Neural crest cell (in vitro differentiated cells): ENCODE measurements around the gene ELK1. TPM values are rescaled to one million over a fixed set of nuclear protein-coding genes. Genes with fewer than 3 reads are reported as not detected.

Source experiments
- DNase-seq: peaks from one replicate; pipeline ENCODE4 v3.0.0; 2021; ENCODE audit warnings: low read depth, mixed read lengths, low spot score
- H3K27ac Mint-ChIP-seq: one replicate; pipeline ENCODE4 v1.8.0; 2021; ENCODE audit warnings: mild to moderate bottlenecking, mixed read lengths; ENCODE audit not compliant: unreplicated experiment
- H3K27me3 Mint-ChIP-seq: 2 replicates; pipeline ENCODE4 v1.8.0; 2021; ENCODE audit warnings: low read depth, mild to moderate bottlenecking, mixed read lengths
- H3K36me3 Mint-ChIP-seq: 2 replicates; pipeline ENCODE4 v1.8.0; 2021; ENCODE audit warnings: low read depth, mild to moderate bottlenecking, mixed read lengths
- H3K4me1 Mint-ChIP-seq: 2 replicates; pipeline ENCODE4 v1.8.0; 2021; ENCODE audit warnings: mixed read lengths
- H3K4me3 Mint-ChIP-seq: one replicate; pipeline ENCODE4 v1.8.0; 2021; ENCODE audit warnings: mild to moderate bottlenecking, mixed read lengths
- H3K9me3 Mint-ChIP-seq: 2 replicates; pipeline ENCODE4 v1.8.0; 2021; ENCODE audit warnings: mixed read lengths
- CTCF ChIP-seq: fragments of 200-600 bp; sonication (generic); conservative IDR thresholded peaks from 2 replicates; pipeline ENCODE4 v1.5.0; 2021; ENCODE audit warnings: antibody characterized with exemption, mild to moderate bottlenecking
- total RNA-seq: library from RNA; stranded (reverse); gene quantifications from 2 replicates; pipeline ENCODE4 v1.2.1, GENCODE V29; 2021

The ELK1 gene
- total RNA-seq, 1 donor from 2014 or later = 27.4 TPM

GRCh38 chrX:47618923-47619485 is 31.4 kb downstream of the ELK1 start:
- no peaks in the 10 kb centered on the region for H3K9me3 Mint-ChIP-seq
- no peak overlapping the region for H3K27ac Mint-ChIP-seq
- TF ChIP-seq CTCF = no peak
- DNase-seq = no peak
- H3K4me1 Mint-ChIP-seq = peaks cover 9% of the 10 kb centered on the region
- H3K36me3 Mint-ChIP-seq = no peaks in the 10 kb centered on the region
- peak overlapping the region; percentile 58 for H3K4me3 Mint-ChIP-seq
- H3K27me3 Mint-ChIP-seq = peaks cover 49% of the 10 kb centered on the region

GRCh38 chrX:47614618-47615017 is 35.7 kb downstream of the ELK1 start:
- Mint-ChIP-seq H3K36me3 (no peaks in the 10 kb centered on the region), H3K9me3 (peaks cover 6% of the 10 kb centered on the region), H3K4me3 (no peak overlapping the region)

GRCh38 chrX:47613082-47613481 is 37.3 kb downstream of the ELK1 start:
- Mint-ChIP-seq H3K27ac (peak overlapping the region; percentile 43), H3K9me3 (peaks cover 6% of the 10 kb centered on the region), H3K36me3 (no peaks in the 10 kb centered on the region), H3K4me3 (no peak overlapping the region), H3K4me1 (peaks cover 10% of the 10 kb centered on the region), H3K27me3 (peaks cover 10% of the 10 kb centered on the region)
- no peak for DNase-seq
- no peak for TF ChIP-seq CTCF

More at GRCh38 chrX:47614618-47615017, 35.7 kb downstream of the ELK1 start:
- Mint-ChIP-seq H3K27me3 (peaks cover 17% of the 10 kb centered on the region), H3K4me1 (no peaks in the 10 kb centered on the region), H3K27ac (no peak overlapping the region)
- TF ChIP-seq CTCF = no peak
- no peak for DNase-seq

- Mint-ChIP-seq H3K4me3 (no peak overlapping the region), H3K9me3 (peaks cover 6% of the 10 kb centered on the region), H3K36me3 (no peaks in the 10 kb centered on the region), H3K27ac (no peak overlapping the region), H3K4me1 (peaks cover 11% of the 10 kb centered on the region), H3K27me3 (peaks cover 3% of the 10 kb centered on the region)
- DNase-seq = no peak
- TF ChIP-seq CTCF = no peak
These were observed 37.9 kb downstream of the ELK1 start for GRCh38 chrX:47612418-47612817.

- Mint-ChIP-seq H3K4me3 (no peak overlapping the region), H3K36me3 (no peaks in the 10 kb centered on the region), H3K27me3 (peaks cover 2% of the 10 kb centered on the region), H3K9me3 (peaks cover 6% of the 10 kb centered on the region), H3K27ac (no peak overlapping the region), H3K4me1 (peaks cover 11% of the 10 kb centered on the region)
- no peak for DNase-seq
- no peak for TF ChIP-seq CTCF
These were observed 38.4 kb downstream of the ELK1 start for GRCh38 chrX:47611926-47612325.

- TF ChIP-seq CTCF = no peak
- peaks cover 6% of the 10 kb centered on the region for H3K9me3 Mint-ChIP-seq
- H3K4me1 Mint-ChIP-seq = peaks cover 11% of the 10 kb centered on the region
- no peak overlapping the region for H3K27ac Mint-ChIP-seq
- no peaks in the 10 kb centered on the region for H3K36me3 Mint-ChIP-seq
- no peak for DNase-seq
- H3K27me3 Mint-ChIP-seq = no peaks in the 10 kb centered on the region
- no peak overlapping the region for H3K4me3 Mint-ChIP-seq
These were observed 38.9 kb downstream of the ELK1 start for GRCh38 chrX:47611489-47611888.
